ENCODE measurements around the gene TNFAIP2.
A peak's percentile ranks its signal among the peaks of the same experiment; 100 is the strongest.

The TNFAIP2 gene

GRCh38 chr14:103102689-103103260, 20.5 kb upstream of the TNFAIP2 start:
- no peaks in the 10 kb centered on the region for H3K36me3 ChIP-seq (ENCODE audit: control insufficient read depth, insufficient read depth, low read length)
- H3K27ac ChIP-seq (ENCODE audit: low read depth, low read length): no peak overlapping the region
- peaks cover 50% of the 10 kb centered on the region for H3K27me3 ChIP-seq (ENCODE audit: control insufficient read depth, insufficient read depth, low read length)
- H3K9me3 ChIP-seq (ENCODE audit: control insufficient read depth, insufficient read depth, low read depth, low read length): no peaks in the 10 kb centered on the region
- no peak overlapping the region for H3K4me3 ChIP-seq (ENCODE audit: low read depth, low read length)
- peaks cover 40% of the 10 kb centered on the region for H3K4me1 ChIP-seq (ENCODE audit: control insufficient read depth, insufficient read depth, low read length)
- H3K9ac ChIP-seq (ENCODE audit: low read length): no peak overlapping the region

GRCh38 chr14:103103461-103104388, 19.5 kb upstream of the TNFAIP2 start:
- H3K9me3 ChIP-seq (ENCODE audit: control insufficient read depth, insufficient read depth, low read depth, low read length): no peaks in the 10 kb centered on the region
- H3K4me3 ChIP-seq (ENCODE audit: low read depth, low read length): peak overlapping the region; percentile 45
- H3K9ac ChIP-seq (ENCODE audit: low read length): no peak overlapping the region
- no peak overlapping the region for H3K27ac ChIP-seq (ENCODE audit: low read depth, low read length)
- H3K4me1 ChIP-seq (ENCODE audit: control insufficient read depth, insufficient read depth, low read length): peaks cover 46% of the 10 kb centered on the region
- peaks cover 50% of the 10 kb centered on the region for H3K27me3 ChIP-seq (ENCODE audit: control insufficient read depth, insufficient read depth, low read length)
- H3K36me3 ChIP-seq (ENCODE audit: control insufficient read depth, insufficient read depth, low read length): no peaks in the 10 kb centered on the region

- peaks cover 50% of the 10 kb centered on the region for H3K27me3 ChIP-seq (ENCODE audit: control insufficient read depth, insufficient read depth, low read length)
- H3K27ac ChIP-seq (ENCODE audit: low read depth, low read length): no peak overlapping the region
- peaks cover 43% of the 10 kb centered on the region for H3K4me1 ChIP-seq (ENCODE audit: control insufficient read depth, insufficient read depth, low read length)
- H3K36me3 ChIP-seq (ENCODE audit: control insufficient read depth, insufficient read depth, low read length): no peaks in the 10 kb centered on the region
- peak overlapping the region; percentile 45 for H3K4me3 ChIP-seq (ENCODE audit: low read depth, low read length)
- H3K9ac ChIP-seq (ENCODE audit: low read length): no peak overlapping the region
- no peaks in the 10 kb centered on the region for H3K9me3 ChIP-seq (ENCODE audit: control insufficient read depth, insufficient read depth, low read depth, low read length)
Observed at GRCh38 chr14:103104389-103104653, 18.9 kb upstream of the TNFAIP2 start.

- H3K36me3 ChIP-seq (ENCODE audit: control insufficient read depth, insufficient read depth, low read length): no peaks in the 10 kb centered on the region
- H3K4me3 ChIP-seq (ENCODE audit: low read depth, low read length): peak overlapping the region; percentile 45
- H3K27ac ChIP-seq (ENCODE audit: low read depth, low read length): no peak overlapping the region
- H3K9me3 ChIP-seq (ENCODE audit: control insufficient read depth, insufficient read depth, low read depth, low read length): no peaks in the 10 kb centered on the region
- peaks cover 50% of the 10 kb centered on the region for H3K27me3 ChIP-seq (ENCODE audit: control insufficient read depth, insufficient read depth, low read length)
- H3K9ac ChIP-seq (ENCODE audit: low read length): no peak overlapping the region
- H3K4me1 ChIP-seq (ENCODE audit: control insufficient read depth, insufficient read depth, low read length): peaks cover 41% of the 10 kb centered on the region
Observed at GRCh38 chr14:103104654-103105452, 18.4 kb upstream of the TNFAIP2 start.

GRCh38 chr14:103105580-103106150, 17.6 kb upstream of the TNFAIP2 start:
- H3K27me3 ChIP-seq (ENCODE audit: control insufficient read depth, insufficient read depth, low read length): peaks cover 50% of the 10 kb centered on the region
- peaks cover 41% of the 10 kb centered on the region for H3K4me1 ChIP-seq (ENCODE audit: control insufficient read depth, insufficient read depth, low read length)
- no peak overlapping the region for H3K4me3 ChIP-seq (ENCODE audit: low read depth, low read length)
- no peak overlapping the region for H3K9ac ChIP-seq (ENCODE audit: low read length)
- H3K9me3 ChIP-seq (ENCODE audit: control insufficient read depth, insufficient read depth, low read depth, low read length): no peaks in the 10 kb centered on the region
- H3K27ac ChIP-seq (ENCODE audit: low read depth, low read length): no peak overlapping the region
- H3K36me3 ChIP-seq (ENCODE audit: control insufficient read depth, insufficient read depth, low read length): no peaks in the 10 kb centered on the region

DNA sequence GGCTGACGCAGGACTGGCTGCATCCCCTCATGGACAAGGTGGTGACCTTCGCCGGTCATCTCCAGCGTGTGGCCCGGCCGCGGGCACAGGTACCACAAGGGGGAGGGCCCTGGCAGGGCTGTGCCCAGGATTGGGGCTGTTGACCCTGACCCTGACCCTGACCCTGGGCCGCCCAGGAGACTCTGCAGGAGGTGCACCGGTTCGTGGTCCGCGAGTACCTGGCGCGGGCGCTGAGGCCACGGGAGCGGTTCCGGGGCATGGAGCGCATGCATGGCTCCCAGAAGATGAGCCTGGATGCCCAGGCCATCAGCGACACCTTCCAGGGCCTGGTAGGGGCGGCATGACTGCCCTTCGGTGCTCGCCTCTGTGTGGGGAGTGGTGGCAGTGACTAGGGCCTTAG, 15.8 kb upstream of the TNFAIP2 start:
- peaks cover 56% of the 10 kb centered on the region for H3K4me1 ChIP-seq (ENCODE audit: control insufficient read depth, insufficient read depth, low read length)
- no peak overlapping the region for H3K4me3 ChIP-seq (ENCODE audit: low read depth, low read length)
- H3K36me3 ChIP-seq (ENCODE audit: control insufficient read depth, insufficient read depth, low read length): no peaks in the 10 kb centered on the region
- H3K27ac ChIP-seq (ENCODE audit: low read depth, low read length): no peak overlapping the region
- H3K27me3 ChIP-seq (ENCODE audit: control insufficient read depth, insufficient read depth, low read length): peaks cover 37% of the 10 kb centered on the region
- H3K9me3 ChIP-seq (ENCODE audit: control insufficient read depth, insufficient read depth, low read depth, low read length): no peaks in the 10 kb centered on the region
- H3K9ac ChIP-seq (ENCODE audit: low read length): no peak overlapping the region

- peaks cover 30% of the 10 kb centered on the region for H3K27me3 ChIP-seq (ENCODE audit: control insufficient read depth, insufficient read depth, low read length)
Observed at GRCh38 chr14:103107941-103108748, 15.1 kb upstream of the TNFAIP2 start.

DNA sequence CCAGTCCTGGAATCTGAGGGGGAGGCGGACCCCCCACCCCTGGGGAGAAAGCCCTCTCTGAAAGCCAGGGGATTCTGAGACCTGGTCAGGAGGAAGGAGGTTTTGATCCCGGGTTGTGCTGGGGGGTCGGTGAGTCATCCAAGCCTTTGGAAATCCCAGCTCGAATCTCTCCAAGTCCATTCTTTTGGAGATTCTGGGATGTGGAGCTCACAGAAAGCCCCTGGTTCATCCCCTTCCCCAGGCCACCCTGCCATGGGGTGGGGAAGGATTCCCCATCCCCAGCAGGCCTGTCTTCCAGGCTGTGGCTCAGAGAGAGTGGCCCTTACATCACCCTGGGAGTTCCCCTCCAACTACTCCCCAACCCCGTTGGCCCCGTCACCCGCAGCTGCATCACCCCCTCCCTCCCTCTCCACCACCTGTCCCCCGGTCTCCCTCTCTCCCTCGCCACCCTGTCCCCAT, 14.5 kb upstream of the TNFAIP2 start:
- Histone ChIP-seq H3K9ac (ENCODE audit: low read length) (peak overlapping the region; percentile 32), H3K27ac (ENCODE audit: low read depth, low read length) (peak overlapping the region; percentile 10; the same call in 1 of the 2 replicates), H3K4me1 (ENCODE audit: control insufficient read depth, insufficient read depth, low read length) (peaks cover 60% of the 10 kb centered on the region), H3K4me3 (ENCODE audit: low read depth, low read length) (peak overlapping the region; percentile 26; the same call in 1 of the 2 replicates), H3K9me3 (ENCODE audit: control insufficient read depth, insufficient read depth, low read depth, low read length) (no peaks in the 10 kb centered on the region), H3K27me3 (ENCODE audit: control insufficient read depth, insufficient read depth, low read length) (peaks cover 24% of the 10 kb centered on the region), H3K36me3 (ENCODE audit: control insufficient read depth, insufficient read depth, low read length) (no peaks in the 10 kb centered on the region)

More at GRCh38 chr14:103107941-103108748, 15.1 kb upstream of the TNFAIP2 start:
- H3K27ac ChIP-seq (ENCODE audit: low read depth, low read length): peak overlapping the region; percentile 10; the same call in 1 of the 2 replicates
- H3K4me3 ChIP-seq (ENCODE audit: low read depth, low read length): peak overlapping the region; percentile 26; the same call in 1 of the 2 replicates
- H3K36me3 ChIP-seq (ENCODE audit: control insufficient read depth, insufficient read depth, low read length): no peaks in the 10 kb centered on the region
- no peaks in the 10 kb centered on the region for H3K9me3 ChIP-seq (ENCODE audit: control insufficient read depth, insufficient read depth, low read depth, low read length)
- H3K4me1 ChIP-seq (ENCODE audit: control insufficient read depth, insufficient read depth, low read length): peaks cover 63% of the 10 kb centered on the region
- H3K9ac ChIP-seq (ENCODE audit: low read length): peak overlapping the region; percentile 32

- no peaks in the 10 kb centered on the region for H3K36me3 ChIP-seq (ENCODE audit: control insufficient read depth, insufficient read depth, low read length)
- H3K27me3 ChIP-seq (ENCODE audit: control insufficient read depth, insufficient read depth, low read length): peaks cover 14% of the 10 kb centered on the region
- H3K9me3 ChIP-seq (ENCODE audit: control insufficient read depth, insufficient read depth, low read depth, low read length): no peaks in the 10 kb centered on the region
- H3K9ac ChIP-seq (ENCODE audit: low read length): peak overlapping the region; percentile 76
- H3K27ac ChIP-seq (ENCODE audit: low read depth, low read length): peak overlapping the region; percentile 87
- peak overlapping the region; percentile 46 for H3K4me3 ChIP-seq (ENCODE audit: low read depth, low read length)
- peaks cover 52% of the 10 kb centered on the region for H3K4me1 ChIP-seq (ENCODE audit: control insufficient read depth, insufficient read depth, low read length)
Observed at GRCh38 chr14:103109535-103110441, 13.5 kb upstream of the TNFAIP2 start.
